GM18909 (cell line): ENCODE results near the gene RBM47.

ENCODE experiments used
- ATAC-seq: cut with Tn5 transposase; IDR thresholded peaks from one replicate; pipeline ENCODE4 v1.9.1; 2021; ENCODE audit warnings: mild to moderate bottlenecking; ENCODE audit not compliant: unreplicated experiment, poor library complexity

RBM47 gene

GRCh38 chr4:40506492-40506891 is 123.2 kb downstream of the RBM47 start:
- no peak for ATAC-seq

GRCh38 chr4:40506066-40506465 is 123.6 kb downstream of the RBM47 start:
- no peak for ATAC-seq

GRCh38 chr4:40502934-40503333 is 126.7 kb downstream of the RBM47 start:
- ATAC-seq = no peak

GRCh38 chr4:40502220-40502619 is 127.4 kb downstream of the RBM47 start:
- no peak for ATAC-seq

- no peak for ATAC-seq
These were observed 128.9 kb downstream of the RBM47 start for GRCh38 chr4:40500781-40501180.

GRCh38 chr4:40493160-40493559 is 136.5 kb downstream of the RBM47 start:
- no peak for ATAC-seq

GRCh38 chr4:40492691-40493090 is 137.0 kb downstream of the RBM47 start:
- no peak for ATAC-seq

- ATAC-seq = no peak
These were observed 139.2 kb downstream of the RBM47 start for GRCh38 chr4:40490481-40490880.

GRCh38 chr4:40489961-40490360 is 139.7 kb downstream of the RBM47 start:
- ATAC-seq = no peak

- ATAC-seq = no peak
These were observed 143.1 kb downstream of the RBM47 start for GRCh38 chr4:40486534-40486933.

GRCh38 chr4:40484346-40485090 is 145.1 kb downstream of the RBM47 start:
- no peak for ATAC-seq

- ATAC-seq = no peak
These were observed 146.5 kb downstream of the RBM47 start for GRCh38 chr4:40482985-40483647.

GRCh38 chr4:40481977-40482376 is 147.7 kb downstream of the RBM47 start:
- no peak for ATAC-seq

- ATAC-seq = no peak
These were observed 149.4 kb downstream of the RBM47 start for GRCh38 chr4:40480291-40480690.

GRCh38 chr4:40479378-40479777 is 150.3 kb downstream of the RBM47 start:
- ATAC-seq = no peak

GRCh38 chr4:40475609-40476008 is 154.1 kb downstream of the RBM47 start:
- ATAC-seq = no peak

GRCh38 chr4:40473578-40474388 is 155.9 kb downstream of the RBM47 start:
- ATAC-seq = peak; percentile 90

- no peak for ATAC-seq
These were observed 157.7 kb downstream of the RBM47 start for GRCh38 chr4:40471923-40472322.

- ATAC-seq = no peak
These were observed 162.9 kb downstream of the RBM47 start for GRCh38 chr4:40466789-40467188.

GRCh38 chr4:40462326-40462725 is 167.3 kb downstream of the RBM47 start:
- ATAC-seq = peak; percentile 69

GRCh38 chr4:40461879-40462278 is 167.8 kb downstream of the RBM47 start:
- ATAC-seq = no peak
